Measurements from ENCODE around the gene SLC41A3. TPM values are rescaled to one million over a fixed set of nuclear protein-coding genes. Genes with fewer than 3 reads are reported as not detected.

Gene SLC41A3
- total RNA-seq, 2 experiments from 2014 or later = 32.2 to 32.4 TPM

DNA sequence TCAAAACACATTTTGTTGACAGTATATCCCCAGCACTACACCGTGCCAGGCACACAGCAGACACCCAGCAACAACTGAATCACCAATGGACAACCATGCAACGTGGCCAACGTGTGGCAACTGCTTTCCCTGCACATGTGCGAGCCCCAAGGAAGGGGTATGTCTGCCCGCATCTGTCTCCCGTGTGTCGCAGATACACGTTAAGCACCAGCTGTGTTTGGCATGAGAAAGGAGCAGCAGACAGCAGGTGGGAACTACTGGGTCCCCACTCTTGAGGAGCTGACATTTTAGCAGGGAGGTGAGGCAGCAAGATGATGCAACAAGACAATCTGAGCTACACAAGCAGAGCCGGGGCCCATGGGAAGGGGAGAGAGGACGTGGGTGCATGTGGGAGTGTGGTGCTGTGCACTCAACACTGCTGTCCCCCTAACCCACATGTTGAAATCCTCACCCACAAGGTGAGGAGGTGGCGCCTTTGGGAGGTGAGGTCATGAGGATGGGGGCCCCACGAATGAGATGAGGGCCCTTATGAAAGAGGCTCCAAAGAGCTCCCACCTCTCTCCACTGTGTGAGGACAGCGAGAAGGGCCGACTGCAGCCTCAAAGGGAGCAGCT is 58.7 kb downstream of the SLC41A3 start:
- Mint-ChIP-seq H3K36me3 (peaks cover 19% of the 10 kb centered on the region), H3K27ac (no peak overlapping the region)

DNA sequence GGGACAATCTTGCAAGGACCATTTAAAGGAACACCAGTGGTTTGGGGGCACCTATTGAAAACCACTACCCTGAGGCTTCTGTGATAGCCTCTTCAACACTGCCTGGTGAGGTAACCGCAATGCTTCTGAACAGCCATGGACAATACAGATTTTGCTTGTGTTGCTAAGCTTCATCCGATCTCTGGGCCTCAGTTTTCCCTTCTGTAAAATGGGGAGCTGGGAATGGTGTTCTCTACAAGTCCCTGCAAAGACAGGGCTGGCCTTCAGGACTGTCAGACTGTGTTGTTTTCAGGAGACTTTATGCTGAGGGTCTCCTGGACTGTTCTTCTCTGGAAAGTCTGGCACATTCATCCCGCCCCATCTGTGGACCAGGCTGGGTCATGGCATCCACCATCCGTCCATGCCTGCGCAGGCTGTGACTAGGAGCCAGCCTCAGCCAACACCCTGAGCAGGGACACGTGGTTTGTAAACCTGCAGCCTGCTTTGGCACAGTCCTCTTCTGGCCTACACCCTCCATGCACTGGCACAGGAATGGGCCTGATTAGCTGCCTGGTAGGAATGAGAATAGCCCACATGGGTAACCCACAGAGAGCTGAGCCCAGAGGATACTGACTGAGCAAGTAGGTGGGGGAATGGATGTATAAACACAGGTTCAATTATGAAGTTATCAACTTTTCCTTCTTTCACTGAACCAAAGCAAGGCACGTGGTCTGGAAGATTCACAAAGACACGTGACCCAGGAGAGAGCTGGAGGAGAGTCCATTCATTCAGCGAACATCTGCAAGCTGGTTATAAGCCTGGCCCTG is 59.7 kb downstream of the SLC41A3 start:
- H3K4me3 Mint-ChIP-seq = no peak overlapping the region
- peaks cover 16% of the 10 kb centered on the region for H3K36me3 Mint-ChIP-seq
- DNase-seq (no peak), ATAC-seq (ENCODE audit: low read depth) (no peak)
- H3K27me3 Mint-ChIP-seq = no peaks in the 10 kb centered on the region
- POLR2A ChIA-PET = no interaction called here
- H3K27ac Mint-ChIP-seq = no peak overlapping the region
- peaks cover 9% of the 10 kb centered on the region for H3K9me3 Mint-ChIP-seq
- peaks cover 1% of the 10 kb centered on the region for H3K4me1 Mint-ChIP-seq

More for the DNA sequence above, 58.7 kb downstream of the SLC41A3 start:
- H3K4me3 Mint-ChIP-seq = no peak overlapping the region
- H3K27me3 Mint-ChIP-seq = no peaks in the 10 kb centered on the region
- H3K4me1 Mint-ChIP-seq = peaks cover 1% of the 10 kb centered on the region
- H3K9me3 Mint-ChIP-seq = peaks cover 9% of the 10 kb centered on the region
- DNase-seq = no peak
- no peak for ATAC-seq (ENCODE audit: low read depth)
- POLR2A ChIA-PET = no interaction called here

DNA sequence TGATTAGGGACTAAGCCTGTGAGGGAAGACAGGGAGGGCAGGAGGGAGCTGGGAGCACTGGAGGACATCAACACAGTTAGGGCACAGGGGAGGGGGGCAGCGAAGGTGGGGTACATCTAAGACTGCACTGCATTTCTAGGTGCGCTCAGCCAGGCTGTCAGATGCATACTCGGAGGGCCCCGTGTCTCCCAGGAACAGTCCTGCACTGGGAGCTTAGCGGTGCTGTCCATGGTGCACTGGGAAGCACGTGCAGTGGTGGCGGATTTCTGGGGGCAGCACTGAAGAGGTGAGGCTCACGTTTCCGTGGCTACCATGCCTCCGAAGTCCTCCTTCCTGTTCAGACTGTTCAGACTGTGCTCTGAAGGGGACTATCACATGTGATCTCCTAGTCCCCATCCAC is 60.5 kb downstream of the SLC41A3 start:
- Mint-ChIP-seq H3K4me1 (peaks cover 1% of the 10 kb centered on the region), H3K27ac (no peak overlapping the region), H3K9me3 (peaks cover 7% of the 10 kb centered on the region), H3K4me3 (no peak overlapping the region), H3K36me3 (peaks cover 11% of the 10 kb centered on the region), H3K27me3 (no peaks in the 10 kb centered on the region)
- POLR2A ChIA-PET = no interaction called here
- DNase-seq = no peak
- ATAC-seq (ENCODE audit: low read depth) = no peak

DNA sequence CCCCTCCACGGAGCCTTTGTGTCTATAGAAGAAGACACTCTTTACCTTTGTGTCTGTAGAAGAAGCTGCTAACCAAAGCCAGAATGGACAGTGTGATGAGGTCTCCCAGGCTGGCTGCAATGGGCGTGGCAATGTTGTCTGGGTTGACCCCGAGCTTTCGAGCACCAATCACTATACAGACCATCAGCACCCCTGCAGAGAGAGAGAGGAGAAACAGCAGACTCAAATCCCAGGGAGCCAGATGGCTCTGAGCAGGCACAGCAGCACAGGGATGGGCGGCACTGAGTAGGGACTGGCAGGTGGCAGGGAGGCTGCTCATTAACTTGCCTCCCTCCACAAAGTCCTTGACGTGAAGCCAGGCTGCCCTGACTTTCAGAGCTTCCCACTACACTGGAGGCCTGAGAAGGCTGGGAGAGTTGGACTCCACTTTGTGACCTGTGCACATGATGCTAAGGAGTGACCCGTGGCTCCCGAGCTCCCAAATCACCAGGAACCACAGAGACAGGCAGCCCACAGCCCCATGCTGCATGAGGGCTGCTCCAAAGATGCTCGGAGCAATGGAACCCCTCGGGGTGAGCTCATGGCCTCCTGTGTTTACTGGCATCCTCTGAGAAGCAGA is 61.1 kb downstream of the SLC41A3 start:
- peaks cover 10% of the 10 kb centered on the region for H3K36me3 Mint-ChIP-seq
- ATAC-seq (ENCODE audit: low read depth) (no peak), DNase-seq (no peak)
- POLR2A ChIA-PET = no interaction called here
- peaks cover 7% of the 10 kb centered on the region for H3K9me3 Mint-ChIP-seq
- no peak overlapping the region for H3K27ac Mint-ChIP-seq
- H3K4me3 Mint-ChIP-seq = no peak overlapping the region
- no peaks in the 10 kb centered on the region for H3K27me3 Mint-ChIP-seq
- H3K4me1 Mint-ChIP-seq = peaks cover 1% of the 10 kb centered on the region

DNA sequence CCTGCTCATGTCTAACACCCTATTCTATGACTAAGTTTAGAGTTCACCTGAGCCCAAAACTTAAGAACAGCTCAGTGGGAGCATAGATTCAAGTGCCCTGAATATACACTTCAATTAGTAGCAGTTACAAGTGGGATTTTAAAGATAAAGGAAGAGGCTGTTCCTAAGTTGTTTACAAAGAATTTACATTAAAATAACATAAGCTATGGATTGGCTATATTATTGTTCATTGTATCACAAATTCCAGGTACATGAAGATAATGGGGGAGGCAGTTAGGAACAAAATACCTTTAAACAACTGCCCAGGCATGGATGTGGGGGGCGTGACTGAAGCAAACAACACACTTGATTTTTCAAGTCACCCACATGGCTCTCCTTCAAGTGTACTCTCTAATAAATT is 62.2 kb downstream of the SLC41A3 start:
- H3K27ac Mint-ChIP-seq = no peak overlapping the region
- peaks cover 2% of the 10 kb centered on the region for H3K36me3 Mint-ChIP-seq
- no peaks in the 10 kb centered on the region for H3K9me3 Mint-ChIP-seq
- peaks cover 1% of the 10 kb centered on the region for H3K4me1 Mint-ChIP-seq
- POLR2A ChIA-PET = no interaction called here
- no peak overlapping the region for H3K4me3 Mint-ChIP-seq
- ATAC-seq (ENCODE audit: low read depth) (no peak), DNase-seq (no peak)
- H3K27me3 Mint-ChIP-seq = no peaks in the 10 kb centered on the region

DNA sequence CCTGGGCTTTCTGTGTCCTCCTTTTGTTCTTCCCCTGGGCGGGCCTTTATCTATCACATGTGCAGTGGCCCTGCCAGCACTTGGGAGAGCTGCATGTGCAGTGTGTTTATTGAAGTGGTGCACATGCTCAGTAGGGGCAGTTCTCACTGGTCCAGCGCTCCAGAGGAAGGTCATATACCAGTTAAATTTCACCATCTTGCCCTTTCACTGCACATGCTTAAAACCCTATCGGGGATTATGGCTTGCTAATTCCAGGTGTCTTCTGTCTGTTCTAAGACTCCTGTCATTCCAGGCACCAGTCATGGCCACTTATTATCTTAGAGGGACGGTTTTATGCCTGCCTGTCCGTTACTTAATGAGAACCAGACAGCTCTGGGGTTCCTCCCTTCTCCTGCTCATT is 62.7 kb downstream of the SLC41A3 start:
- POLR2A ChIA-PET = no interaction called here
- Mint-ChIP-seq H3K4me1 (peaks cover 1% of the 10 kb centered on the region), H3K27ac (no peak overlapping the region), H3K36me3 (no peaks in the 10 kb centered on the region), H3K4me3 (no peak overlapping the region), H3K27me3 (no peaks in the 10 kb centered on the region), H3K9me3 (no peaks in the 10 kb centered on the region)
- ATAC-seq (ENCODE audit: low read depth) = no peak
- DNase-seq = no peak

DNA sequence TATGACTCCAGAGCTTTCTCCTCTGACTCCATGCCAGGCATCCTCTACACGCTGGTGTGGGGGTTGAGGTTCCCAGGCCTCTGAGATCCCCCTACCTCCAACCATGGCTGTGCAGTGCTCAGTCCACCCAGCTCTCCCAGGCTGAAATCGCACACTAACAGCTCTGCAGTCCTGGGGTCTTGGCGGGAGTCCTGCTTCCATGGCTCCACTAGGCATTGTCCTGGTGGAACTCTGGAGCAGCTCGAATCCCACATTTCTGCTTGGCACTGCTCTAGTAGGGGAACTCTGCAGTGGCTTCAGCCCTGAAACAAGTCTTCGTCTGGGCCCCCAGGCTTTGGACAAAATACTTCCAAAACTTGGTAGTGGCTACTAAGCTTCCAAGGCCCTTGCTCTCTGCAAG is 64.2 kb downstream of the SLC41A3 start:
- H3K27me3 Mint-ChIP-seq = no peaks in the 10 kb centered on the region
- H3K27ac Mint-ChIP-seq = no peak overlapping the region
- H3K9me3 Mint-ChIP-seq = no peaks in the 10 kb centered on the region
- no peak for DNase-seq
- H3K36me3 Mint-ChIP-seq = no peaks in the 10 kb centered on the region
- H3K4me3 Mint-ChIP-seq = no peak overlapping the region
- POLR2A ChIA-PET = no interaction called here
- H3K4me1 Mint-ChIP-seq = no peaks in the 10 kb centered on the region
- ATAC-seq (ENCODE audit: low read depth) = no peak

DNA sequence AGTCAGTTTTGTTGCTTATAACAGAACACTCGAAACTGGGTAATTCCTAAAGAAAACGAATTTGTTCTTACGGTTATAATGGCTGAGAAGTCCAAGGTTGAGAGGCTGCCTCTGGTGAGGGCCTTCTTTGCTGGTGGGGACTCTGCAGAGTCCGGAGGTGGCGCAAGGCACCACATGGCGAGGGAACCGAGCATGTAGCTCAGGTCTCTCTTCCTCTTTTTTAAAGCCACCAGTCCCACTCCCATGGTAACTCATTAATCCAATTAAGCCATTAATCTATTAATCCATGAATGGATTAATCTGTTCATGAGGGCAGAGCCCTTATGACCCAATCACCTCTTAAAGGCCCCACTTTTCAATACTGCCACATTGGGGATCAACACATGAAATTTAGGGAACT is 64.9 kb downstream of the SLC41A3 start:
- Mint-ChIP-seq H3K9me3 (no peaks in the 10 kb centered on the region), H3K4me3 (no peak overlapping the region), H3K27ac (no peak overlapping the region), H3K36me3 (no peaks in the 10 kb centered on the region), H3K27me3 (no peaks in the 10 kb centered on the region), H3K4me1 (no peaks in the 10 kb centered on the region)
- no peak for ATAC-seq (ENCODE audit: low read depth)
- POLR2A ChIA-PET = no interaction called here
- no peak for DNase-seq

DNA sequence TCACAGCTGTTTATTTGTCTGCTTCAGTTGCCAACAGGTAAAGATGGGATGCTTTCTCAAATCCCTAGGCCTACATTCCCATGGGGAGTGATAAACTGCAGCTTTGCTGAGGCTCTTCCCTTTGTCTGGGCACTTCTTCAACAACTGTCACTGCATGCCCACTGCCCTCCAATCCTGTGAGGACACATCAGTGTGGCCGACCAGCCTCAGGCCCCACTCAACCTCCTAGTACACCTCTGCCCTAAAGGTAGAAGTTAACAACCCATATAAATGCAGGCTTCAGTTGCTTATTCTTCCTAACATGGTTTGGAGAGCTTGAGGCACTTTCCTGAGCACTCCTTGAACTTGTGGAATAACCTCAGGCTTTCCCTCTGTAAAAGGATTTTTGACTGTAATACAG is 65.4 kb downstream of the SLC41A3 start:
- Mint-ChIP-seq H3K4me1 (no peaks in the 10 kb centered on the region), H3K4me3 (no peak overlapping the region), H3K9me3 (no peaks in the 10 kb centered on the region), H3K27me3 (no peaks in the 10 kb centered on the region), H3K36me3 (no peaks in the 10 kb centered on the region), H3K27ac (no peak overlapping the region)
- DNase-seq (no peak), ATAC-seq (ENCODE audit: low read depth) (no peak)
- POLR2A ChIA-PET = no interaction called here

DNA sequence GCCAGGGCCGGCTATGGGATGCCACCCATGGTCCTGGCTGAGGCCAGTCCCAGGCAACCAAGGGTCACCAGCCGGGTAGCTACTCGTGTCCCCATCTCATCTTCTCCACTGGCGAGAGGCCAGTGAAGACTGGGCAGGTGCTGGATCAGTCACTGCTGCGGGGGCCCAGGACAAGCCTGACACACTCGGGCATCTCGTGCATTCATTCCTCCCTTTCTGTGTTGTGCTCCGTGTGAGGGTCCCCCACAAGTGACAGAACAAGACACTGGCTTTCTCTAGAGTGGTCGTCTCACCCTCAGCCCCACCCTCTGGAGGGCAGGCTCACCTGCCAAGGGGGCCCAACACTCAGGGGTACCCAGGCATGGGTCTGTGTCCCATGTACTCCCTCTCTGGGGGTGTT is 66.6 kb downstream of the SLC41A3 start:
- Mint-ChIP-seq H3K4me1 (peaks cover 2% of the 10 kb centered on the region), H3K27ac (no peak overlapping the region), H3K27me3 (no peaks in the 10 kb centered on the region), H3K9me3 (no peaks in the 10 kb centered on the region), H3K36me3 (peaks cover 1% of the 10 kb centered on the region), H3K4me3 (no peak overlapping the region)
- POLR2A ChIA-PET = no interaction called here
- DNase-seq (no peak), ATAC-seq (ENCODE audit: low read depth) (no peak)

DNA sequence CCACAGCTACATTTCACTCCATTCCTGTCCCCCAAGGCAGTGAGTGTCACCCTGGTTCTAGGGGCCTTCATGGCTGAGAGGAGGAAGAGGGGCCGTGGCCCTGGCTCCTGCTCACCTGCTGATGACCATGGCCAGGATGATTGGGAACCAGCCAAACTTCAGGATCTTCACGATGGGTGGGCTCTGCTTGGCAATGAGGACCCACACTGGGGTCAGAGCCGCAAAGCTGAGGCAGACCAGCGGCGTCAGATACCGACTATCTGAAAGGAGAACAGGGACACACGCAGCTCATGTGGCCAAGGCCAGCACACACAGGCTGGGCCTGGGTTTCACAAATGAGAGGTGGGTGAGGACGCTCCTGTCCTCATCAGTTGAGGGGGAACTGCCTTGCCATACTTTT is 67.3 kb downstream of the SLC41A3 start:
- peaks cover 6% of the 10 kb centered on the region for H3K36me3 Mint-ChIP-seq

DNA sequence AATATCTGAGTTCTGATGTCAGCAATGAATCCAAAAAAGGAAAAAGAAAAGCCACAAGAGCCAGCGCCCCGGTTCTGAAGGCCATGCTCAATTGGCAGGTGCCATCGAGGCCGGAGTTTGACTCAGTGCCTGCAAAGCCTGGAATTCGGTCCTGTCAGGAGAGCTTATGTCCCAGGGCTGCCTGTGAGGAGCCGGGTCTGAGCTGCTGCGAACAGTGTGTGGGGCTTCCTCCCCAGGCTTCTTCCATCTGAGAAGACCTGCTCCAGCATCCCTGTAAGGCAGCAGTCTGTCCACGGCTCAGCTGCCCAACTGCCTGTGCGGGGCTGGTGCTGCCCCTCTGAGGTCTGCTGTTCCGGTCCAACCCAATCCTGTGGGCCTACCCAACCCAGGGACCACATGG is 68.8 kb downstream of the SLC41A3 start:
- H3K36me3 Mint-ChIP-seq = peaks cover 15% of the 10 kb centered on the region
- H3K27me3 Mint-ChIP-seq = no peaks in the 10 kb centered on the region
- ATAC-seq (ENCODE audit: low read depth) (no peak), DNase-seq (no peak)
- no peaks in the 10 kb centered on the region for H3K9me3 Mint-ChIP-seq
- H3K4me1 Mint-ChIP-seq = peaks cover 2% of the 10 kb centered on the region
- POLR2A ChIA-PET = no interaction called here
- H3K27ac Mint-ChIP-seq = no peak overlapping the region
- no peak overlapping the region for H3K4me3 Mint-ChIP-seq

More for the DNA sequence above, 67.3 kb downstream of the SLC41A3 start:
- Mint-ChIP-seq H3K9me3 (no peaks in the 10 kb centered on the region), H3K27me3 (no peaks in the 10 kb centered on the region), H3K4me1 (peaks cover 2% of the 10 kb centered on the region), H3K27ac (no peak overlapping the region), H3K4me3 (no peak overlapping the region)
- no peak for DNase-seq
- POLR2A ChIA-PET = no interaction called here
- ATAC-seq (ENCODE audit: low read depth) = no peak

DNA sequence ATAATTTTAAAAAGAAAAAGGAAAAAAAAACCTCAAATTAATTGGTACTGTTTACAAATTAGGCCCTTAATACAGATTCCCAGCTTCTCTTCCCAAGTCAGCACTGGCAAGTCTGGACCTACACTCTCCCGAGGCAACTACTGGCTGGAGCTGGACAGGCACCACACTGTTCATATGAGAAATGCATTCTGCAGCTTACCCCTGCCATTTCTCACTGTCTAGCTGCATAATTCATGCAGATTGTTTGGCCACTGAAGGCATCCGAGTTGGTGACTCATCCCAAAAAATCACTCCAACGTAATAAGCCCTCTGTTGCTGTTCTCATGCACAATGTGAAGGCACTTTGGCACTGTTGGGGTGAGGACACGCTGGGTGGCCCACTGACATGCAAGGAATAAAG is 69.7 kb downstream of the SLC41A3 start:
- Mint-ChIP-seq H3K27me3 (no peaks in the 10 kb centered on the region), H3K4me3 (no peak overlapping the region), H3K36me3 (peaks cover 15% of the 10 kb centered on the region), H3K4me1 (peaks cover 2% of the 10 kb centered on the region), H3K9me3 (no peaks in the 10 kb centered on the region), H3K27ac (no peak overlapping the region)
- DNase-seq = no peak
- POLR2A ChIA-PET = no interaction called here
- no peak for ATAC-seq (ENCODE audit: low read depth)

DNA sequence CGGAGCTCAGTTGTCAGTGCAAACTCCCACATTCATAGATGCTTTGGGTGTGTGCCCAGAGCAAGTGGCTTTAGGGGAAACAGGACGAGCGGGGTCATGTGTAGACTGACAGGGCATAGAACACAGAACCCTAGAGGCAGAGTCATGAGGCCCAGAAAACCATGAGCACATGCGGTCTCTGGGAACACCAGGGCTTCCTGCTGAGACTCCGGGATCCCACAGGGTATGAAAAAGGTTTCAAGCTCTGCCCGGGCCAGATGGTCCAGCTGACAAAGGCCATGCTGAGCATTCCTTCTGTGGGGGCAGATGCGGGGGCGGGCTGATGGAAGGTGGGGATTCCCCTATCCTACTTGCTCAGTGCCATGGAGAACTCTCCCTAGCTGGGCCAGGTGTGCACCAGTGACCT is 70.2 kb downstream of the SLC41A3 start:
- H3K27me3 Mint-ChIP-seq = no peaks in the 10 kb centered on the region
- peaks cover 15% of the 10 kb centered on the region for H3K36me3 Mint-ChIP-seq
- no peak overlapping the region for H3K27ac Mint-ChIP-seq
- no peak overlapping the region for H3K4me3 Mint-ChIP-seq
- ATAC-seq (ENCODE audit: low read depth) (no peak), DNase-seq (no peak)
- no peaks in the 10 kb centered on the region for H3K9me3 Mint-ChIP-seq
- peaks cover 2% of the 10 kb centered on the region for H3K4me1 Mint-ChIP-seq
- POLR2A ChIA-PET = no interaction called here
